GM21367 (cell line): Measurements from ENCODE around the gene ZNF771.

Experiments used
- ATAC-seq: cut with Tn5 transposase; IDR thresholded peaks from one replicate; pipeline ENCODE4 v1.9.1; 2021; ENCODE audit not compliant: unreplicated experiment

Gene ZNF771

GRCh38 chr16:30397776-30398660 lies 9.4 kb upstream of the ZNF771 start:
- ATAC-seq = no peak

GRCh38 chr16:30398661-30399434 lies 8.6 kb upstream of the ZNF771 start:
- ATAC-seq = no peak

- ATAC-seq = no peak
Measured at GRCh38 chr16:30399435-30400186, 7.8 kb upstream of the ZNF771 start.

- no peak for ATAC-seq
Measured at GRCh38 chr16:30401768-30402425, 5.5 kb upstream of the ZNF771 start.

- peak; percentile 8 for ATAC-seq
Measured at GRCh38 chr16:30406795-30407101, 658 bp upstream of the ZNF771 start.

- no peak for ATAC-seq
Measured at GRCh38 chr16:30407804-30408534, 563 bp downstream of the ZNF771 start.

GRCh38 chr16:30409125-30410060 lies 2.0 kb downstream of the ZNF771 start:
- no peak for ATAC-seq

DNA sequence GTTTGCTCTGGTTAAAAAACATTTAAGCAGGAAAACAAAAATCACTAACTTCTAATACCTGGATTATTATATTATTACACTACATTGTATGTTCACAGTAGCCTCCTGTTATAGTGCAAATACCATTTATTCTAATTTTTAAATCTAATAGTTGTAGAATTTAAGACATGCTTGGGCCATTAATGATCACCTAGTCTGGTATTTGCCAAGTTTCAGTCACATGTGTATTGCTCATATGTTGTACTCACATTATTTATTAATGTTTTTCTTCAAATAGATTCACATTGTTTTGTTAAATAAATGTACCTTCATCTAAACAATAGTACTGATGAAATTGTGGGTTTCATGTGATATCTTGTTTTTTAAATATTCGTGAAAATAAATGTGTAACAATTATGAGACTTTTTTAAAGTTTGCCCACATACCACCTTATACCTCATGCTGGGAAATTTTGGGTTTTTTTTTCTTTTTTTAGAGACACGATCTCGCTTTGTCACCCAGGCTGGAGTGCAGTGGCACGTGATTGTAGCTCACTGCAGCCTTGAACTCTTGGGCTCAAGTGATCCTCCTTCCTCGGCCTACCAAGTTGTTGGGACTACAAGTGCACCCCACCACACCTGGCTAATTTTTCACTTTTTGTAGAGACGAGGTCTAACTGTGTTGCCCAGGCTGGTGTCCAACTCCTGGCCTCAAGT lies 5.9 kb downstream of the ZNF771 start:
- ATAC-seq = no peak

GRCh38 chr16:30414159-30414558 lies 6.8 kb downstream of the ZNF771 start:
- no peak for ATAC-seq

- no peak for ATAC-seq
Measured at GRCh38 chr16:30416047-30416603, 8.7 kb downstream of the ZNF771 start.

- peak; percentile 13 for ATAC-seq
Measured at GRCh38 chr16:30416624-30417528, 9.5 kb downstream of the ZNF771 start.

GRCh38 chr16:30417529-30418349 lies 10.3 kb downstream of the ZNF771 start:
- ATAC-seq = peak; percentile 61

DNA sequence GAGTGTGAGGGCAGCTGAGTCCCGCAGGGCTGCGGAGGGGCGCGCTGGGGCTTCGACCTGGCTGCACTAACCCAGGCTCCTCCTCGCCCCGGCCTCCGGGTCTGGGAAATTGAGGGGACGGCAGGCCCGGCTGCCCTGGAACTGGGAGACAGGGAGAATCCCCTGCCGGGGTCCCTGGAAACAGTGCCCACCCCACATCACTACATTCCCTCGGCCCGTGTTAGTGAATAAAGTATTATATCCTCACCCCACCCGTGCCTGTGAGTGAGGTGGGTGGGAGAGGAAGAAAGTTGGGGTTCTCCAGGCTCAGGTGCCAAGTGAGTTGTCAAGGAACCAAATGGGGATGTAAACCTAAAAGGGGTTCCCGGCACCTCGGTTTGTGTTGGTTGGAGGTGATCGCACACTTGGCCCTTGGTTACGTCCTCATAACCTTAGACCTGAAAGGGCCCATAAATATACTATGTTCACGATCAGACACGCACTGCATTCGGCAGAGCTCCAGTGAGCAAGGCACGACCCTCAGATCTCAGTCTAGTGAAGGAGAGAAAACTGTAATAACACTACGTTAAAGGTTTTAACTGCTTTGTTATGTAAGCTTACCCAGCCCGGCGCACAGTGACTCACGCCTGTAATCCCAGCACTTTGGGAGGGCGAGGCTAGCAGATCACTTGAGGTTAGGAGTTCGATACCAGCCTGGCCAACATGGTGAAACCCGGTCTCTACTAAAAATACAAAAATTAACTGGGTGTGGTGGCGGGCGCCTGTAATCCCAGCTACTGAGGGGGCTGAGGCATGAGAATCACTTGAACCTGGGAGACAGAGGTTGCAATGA lies 11.2 kb downstream of the ZNF771 start:
- ATAC-seq = no peak

- no peak for ATAC-seq
Measured at GRCh38 chr16:30421010-30421409, 13.6 kb downstream of the ZNF771 start.

GRCh38 chr16:30428055-30428454 lies 20.6 kb downstream of the ZNF771 start:
- no peak for ATAC-seq

- no peak for ATAC-seq
Measured at GRCh38 chr16:30429418-30429677, 21.9 kb downstream of the ZNF771 start.
